Left lung (tissue), 10 donors: ENCODE measurements around the gene ARHGAP28. TPM values are rescaled to one million over a fixed set of nuclear protein-coding genes. Genes with fewer than 3 reads are reported as not detected.

ENCODE experiments used
- ATAC-seq: fragments of 200-7000 bp; cut with Tn5 transposase; one replicate; pipeline ENCODE4 v1.9.1; 2020; ENCODE audit warnings: moderate library complexity
- DNase-seq, 4 donors: peaks; one replicate each; pipeline ENCODE4 v3.0.0-alpha.2; 2013 to 2020
- H3K27ac ChIP-seq, 2 donors: fragments of 200-600 bp; sonication (generic) in 1 of 2; one replicate each; pipeline versions ENCODE4 v1.5.0 to v1.8.0; 2020 to 2021
- H3K27me3 ChIP-seq, 2 donors: fragments of 200-600 bp; sonication (generic) in 1 of 2; one replicate each; pipeline versions ENCODE4 v1.5.0 to v1.8.0; 2020 to 2021
- H3K36me3 ChIP-seq, 2 donors: fragments of 200-600 bp; sonication (generic) in 1 of 2; one replicate each; pipeline versions ENCODE4 v1.5.0 to v1.8.0; 2020 to 2021
- H3K4me1 ChIP-seq, 2 donors: fragments of 200-600 bp; one replicate each; pipeline ENCODE4 v1.8.0; 2021
- H3K4me3 ChIP-seq, 2 donors: fragments of 200-600 bp; sonication (generic) in 1 of 2; one replicate each; pipeline versions ENCODE4 v1.5.0 to v1.8.0; 2020 to 2021; ENCODE audit warnings: mild to moderate bottlenecking in 1 of 2
- H3K9me3 ChIP-seq, 2 donors: fragments of 200-600 bp; sonication (generic) in 1 of 2; one replicate each; pipeline versions ENCODE4 v1.5.0 to v1.8.0; 2020 to 2021
- intact Hi-C, 2 donors: fragments of 100-400 bp; cut with DNase I; formaldehyde crosslinking; loops; one replicate each; pipeline versions ENCODE4 v1.11.2 to v1.14.2; 2022
- polyA plus RNA-seq, 6 donors: library from polyadenylated mRNA; unstranded; fragments of 120-200 nt; gene quantifications; one replicate each; pipeline ENCODE4 v1.2.1, GENCODE V29; 2013; ENCODE audit not compliant: insufficient read length in 6 of 6
- total RNA-seq, 2 donors: library from RNA; stranded (reverse); fragmentation: NEBNext Ultra II Directional; extraction: Animal tissue kit (Norgen Biotek cat#: 25700); gene quantifications; one replicate each; pipeline ENCODE4 v1.2.1, GENCODE V29; 2021
- TF ChIP-seq, protein P1 (sequence below), 2 donors: fragments of 200-600 bp; sonication (generic) in 1 of 2; IDR thresholded peaks; one replicate each; pipeline versions ENCODE4 v1.5.0 to v1.8.0; 2021; ENCODE audit warnings: antibody characterized with exemption in 2 of 2
- donor health status: DM: no; HTN: yes; CAD: no.
- donor health status: DM: no; HTN: no; CAD: no.

Gene ARHGAP28
- total and polyA plus RNA-seq, 8 donors, result 16.6 to 262 (median 208) TPM

DNA sequence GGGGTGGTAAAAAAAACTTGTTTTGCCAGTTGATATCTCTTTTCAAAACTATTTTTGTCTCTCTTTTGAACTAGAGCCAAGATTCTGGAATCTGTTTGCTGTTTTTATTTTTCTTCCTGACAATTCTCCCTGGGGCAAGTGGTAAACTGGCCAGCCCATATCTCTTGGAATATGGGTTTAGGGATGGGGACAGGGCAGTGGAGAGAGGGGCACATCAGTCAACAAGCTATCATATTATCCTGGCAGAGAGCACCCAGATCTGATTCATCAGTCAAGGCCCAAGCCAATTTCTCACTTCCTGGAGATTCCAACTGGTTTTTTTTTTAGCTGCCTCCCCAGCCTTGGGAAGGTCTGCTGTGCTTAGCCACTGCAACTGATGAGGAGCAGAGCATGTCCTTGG, 52.3 kb downstream of the ARHGAP28 start:
- peak overlapping the region; percentile 49 to 50 for H3K27ac ChIP-seq
- peak; percentile 56 for ATAC-seq

DNA sequence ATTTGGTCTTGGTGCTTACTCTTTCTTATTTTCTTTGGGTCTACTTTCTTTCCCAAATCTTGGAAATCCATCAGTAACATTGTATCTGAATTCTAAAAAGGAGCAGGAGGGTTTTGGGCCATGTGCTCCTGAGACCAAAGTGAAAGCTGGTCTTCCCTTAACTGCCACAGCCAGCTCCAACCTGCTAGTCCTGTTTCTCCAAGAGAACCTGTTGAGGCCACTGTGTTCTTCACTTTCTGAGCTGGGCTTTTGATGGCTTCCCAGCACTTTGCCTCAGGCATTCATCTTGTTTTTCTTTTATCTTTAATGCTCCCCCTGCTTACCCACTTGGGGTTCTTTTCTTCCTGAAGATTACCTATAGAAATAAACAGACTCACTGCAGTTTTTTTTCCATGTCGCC, 53.3 kb downstream of the ARHGAP28 start:
- no peak for DNase-seq
- H3K27me3 ChIP-seq, result no peaks in the 10 kb centered on the region

More for the DNA sequence above, 52.3 kb downstream of the ARHGAP28 start:
- H3K9me3 ChIP-seq, result peaks cover 0 to 3% of the 10 kb centered on the region in 2 donors
- H3K36me3 ChIP-seq, result no peaks in the 10 kb centered on the region
- TF ChIP-seq, protein P1, sequence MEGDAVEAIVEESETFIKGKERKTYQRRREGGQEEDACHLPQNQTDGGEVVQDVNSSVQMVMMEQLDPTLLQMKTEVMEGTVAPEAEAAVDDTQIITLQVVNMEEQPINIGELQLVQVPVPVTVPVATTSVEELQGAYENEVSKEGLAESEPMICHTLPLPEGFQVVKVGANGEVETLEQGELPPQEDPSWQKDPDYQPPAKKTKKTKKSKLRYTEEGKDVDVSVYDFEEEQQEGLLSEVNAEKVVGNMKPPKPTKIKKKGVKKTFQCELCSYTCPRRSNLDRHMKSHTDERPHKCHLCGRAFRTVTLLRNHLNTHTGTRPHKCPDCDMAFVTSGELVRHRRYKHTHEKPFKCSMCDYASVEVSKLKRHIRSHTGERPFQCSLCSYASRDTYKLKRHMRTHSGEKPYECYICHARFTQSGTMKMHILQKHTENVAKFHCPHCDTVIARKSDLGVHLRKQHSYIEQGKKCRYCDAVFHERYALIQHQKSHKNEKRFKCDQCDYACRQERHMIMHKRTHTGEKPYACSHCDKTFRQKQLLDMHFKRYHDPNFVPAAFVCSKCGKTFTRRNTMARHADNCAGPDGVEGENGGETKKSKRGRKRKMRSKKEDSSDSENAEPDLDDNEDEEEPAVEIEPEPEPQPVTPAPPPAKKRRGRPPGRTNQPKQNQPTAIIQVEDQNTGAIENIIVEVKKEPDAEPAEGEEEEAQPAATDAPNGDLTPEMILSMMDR (IDR thresholded peaks at IDR 0.05), result no peak
- no peak for DNase-seq
- no peaks in the 10 kb centered on the region for H3K27me3 ChIP-seq
- peaks cover 0 to 10% of the 10 kb centered on the region in 2 donors for H3K4me1 ChIP-seq
- no peak overlapping the region for H3K4me3 ChIP-seq
- intact Hi-C loops, result no loop called here

DNA sequence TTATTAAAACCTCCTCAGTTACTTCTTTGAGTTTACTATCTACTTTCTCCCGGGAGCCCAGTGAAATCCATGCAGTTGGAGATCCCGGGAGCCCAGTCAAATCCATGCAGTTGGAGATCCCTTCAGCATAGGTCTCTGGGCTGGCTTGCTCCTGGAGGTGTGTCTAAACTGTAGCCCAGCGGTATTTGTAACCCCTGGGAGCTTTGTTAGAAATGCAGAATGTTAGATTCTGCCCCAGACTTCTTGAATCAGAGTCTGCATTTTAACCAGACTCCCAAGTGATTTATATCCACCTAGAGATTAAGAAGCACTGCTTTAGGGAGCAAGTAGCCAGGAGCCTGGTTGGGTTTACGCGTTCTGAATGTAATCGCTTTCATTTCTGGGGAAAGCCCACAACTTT, 54.5 kb downstream of the ARHGAP28 start:
- ATAC-seq (no peak), DNase-seq (no peak)
- Histone ChIP-seq H3K9me3 (peaks cover 0 to 3% of the 10 kb centered on the region in 2 donors), H3K36me3 (no peaks in the 10 kb centered on the region), H3K4me3 (no peak overlapping the region), H3K27ac (no peak overlapping the region), H3K4me1 (peaks cover 0 to 10% of the 10 kb centered on the region in 2 donors), H3K27me3 (no peaks in the 10 kb centered on the region)
- TF ChIP-seq, protein P1 (IDR thresholded peaks at IDR 0.05), result no peak
- intact Hi-C loops, result no loop called here

More for the DNA sequence above, 53.3 kb downstream of the ARHGAP28 start:
- peaks cover 0 to 3% of the 10 kb centered on the region in 2 donors for H3K9me3 ChIP-seq
- no peak overlapping the region for H3K4me3 ChIP-seq
- no peak for ATAC-seq
- TF ChIP-seq, protein P1 (IDR thresholded peaks at IDR 0.05), result no peak
- intact Hi-C loops, result no loop called here
- no peaks in the 10 kb centered on the region for H3K36me3 ChIP-seq
- H3K27ac ChIP-seq, result no peak overlapping the region
- peaks cover 0 to 10% of the 10 kb centered on the region in 2 donors for H3K4me1 ChIP-seq

DNA sequence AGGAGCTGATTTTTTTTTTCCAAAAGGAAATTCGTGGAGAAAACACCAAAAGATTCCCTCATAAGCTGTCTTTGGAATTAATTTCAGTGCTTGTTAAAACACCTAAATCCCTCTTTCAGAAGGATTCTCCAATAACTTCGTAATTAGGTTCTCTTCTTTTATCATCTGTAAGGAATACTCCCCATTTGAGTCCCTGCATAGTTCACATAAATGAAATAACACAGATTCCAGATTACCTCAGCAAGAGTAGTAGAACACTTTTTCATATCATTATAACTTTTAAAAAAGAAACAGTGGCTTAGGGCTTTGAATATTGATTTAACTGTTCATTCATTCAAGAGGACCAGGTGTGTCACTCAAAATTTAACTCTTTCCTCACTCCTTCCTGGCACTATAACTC, 55.5 kb downstream of the ARHGAP28 start:
- intact Hi-C loops, result no loop called here
- no peak overlapping the region for H3K4me3 ChIP-seq
- no peak for DNase-seq
- H3K4me1 ChIP-seq, result peaks cover 0 to 10% of the 10 kb centered on the region in 2 donors
- no peak overlapping the region for H3K27ac ChIP-seq
- H3K27me3 ChIP-seq, result no peaks in the 10 kb centered on the region
- no peak for ATAC-seq
- H3K36me3 ChIP-seq, result no peaks in the 10 kb centered on the region
- peaks cover 0 to 3% of the 10 kb centered on the region in 2 donors for H3K9me3 ChIP-seq
- TF ChIP-seq, protein P1 (IDR thresholded peaks at IDR 0.05), result no peak

DNA sequence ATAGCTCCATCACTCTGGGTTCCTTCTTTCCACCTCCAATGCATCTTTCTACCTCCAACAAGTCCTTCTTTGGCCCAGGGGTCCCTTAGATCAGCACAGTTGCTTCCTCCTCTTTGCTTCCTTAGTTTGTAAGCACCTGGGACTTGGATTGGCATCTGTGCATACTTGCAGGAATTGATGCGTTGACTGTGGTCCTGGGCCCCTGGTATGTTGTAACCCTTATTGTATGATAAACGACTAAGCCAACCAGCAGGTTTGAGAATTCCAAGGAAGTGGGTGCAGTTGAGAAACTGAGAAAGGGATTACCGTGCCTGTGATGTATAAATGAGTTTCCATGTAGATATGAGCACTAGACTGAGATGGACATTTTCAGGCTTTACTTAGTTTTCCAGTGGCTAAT, 55.9 kb downstream of the ARHGAP28 start:
- peaks cover 0 to 3% of the 10 kb centered on the region in 2 donors for H3K9me3 ChIP-seq
- ATAC-seq (no peak), DNase-seq (no peak)
- no peak overlapping the region for H3K27ac ChIP-seq
- H3K4me1 ChIP-seq, result peaks cover 0 to 10% of the 10 kb centered on the region in 2 donors
- H3K27me3 ChIP-seq, result no peaks in the 10 kb centered on the region
- intact Hi-C loops, result no loop called here
- no peaks in the 10 kb centered on the region for H3K36me3 ChIP-seq
- TF ChIP-seq, protein P1 (IDR thresholded peaks at IDR 0.05), result no peak
- H3K4me3 ChIP-seq, result no peak overlapping the region
